ENCODE measurements around the gene PEDS1. TPM values are rescaled to one million over a fixed set of nuclear protein-coding genes. Genes with fewer than 3 reads are reported as not detected.

PEDS1 gene
- total and polyA plus RNA-seq, 4 donors = 21.9 to 43.4 (median 34.4) TPM

GRCh38 chr20:50186151-50186885 is 32.8 kb upstream of the PEDS1 start:
- peak; percentile 99 for TF ChIP-seq CTCF (IDR thresholded peaks at IDR 0.05; ENCODE audit: control extremely low read depth, extremely low read depth)
- H3K4me1 ChIP-seq (ENCODE audit: control insufficient read depth in 5 of 5, insufficient read depth in 5 of 5, low read length in 5 of 5) = peaks cover 0 to 4% (median 0%) of the 10 kb centered on the region in 5 donors
- no peaks in the 10 kb centered on the region for H3K27me3 ChIP-seq (ENCODE audit: control insufficient read depth in 3 of 3, insufficient read depth in 3 of 3, low read length in 2 of 3)
- H3K4me3 ChIP-seq = no peak overlapping the region
- H3K9me3 ChIP-seq (ENCODE audit: control insufficient read depth in 4 of 4, insufficient read depth in 3 of 4, low read length in 3 of 4) = no peaks in the 10 kb centered on the region
- H3K36me3 ChIP-seq (ENCODE audit: control insufficient read depth in 4 of 4, insufficient read depth in 4 of 4, low read length in 4 of 4) = peaks cover 0 to 2% (median 0%) of the 10 kb centered on the region in 4 donors
- no peak overlapping the region for H3K27ac ChIP-seq (ENCODE audit: low read depth in 1 of 2, low read length in 1 of 2)
- H3K9ac ChIP-seq (ENCODE audit: insufficient read depth in 1 of 2, low read length in 2 of 2) = no peak overlapping the region
- 20 to 21% methylated on average over 16 of the region's 16 CpGs for WGBS, 2 donors
- ATAC-seq (ENCODE audit: insufficient read depth, low FRiP score) (no peak), DNase-seq (peak; percentile 88 to 90 (median 88))

DNA sequence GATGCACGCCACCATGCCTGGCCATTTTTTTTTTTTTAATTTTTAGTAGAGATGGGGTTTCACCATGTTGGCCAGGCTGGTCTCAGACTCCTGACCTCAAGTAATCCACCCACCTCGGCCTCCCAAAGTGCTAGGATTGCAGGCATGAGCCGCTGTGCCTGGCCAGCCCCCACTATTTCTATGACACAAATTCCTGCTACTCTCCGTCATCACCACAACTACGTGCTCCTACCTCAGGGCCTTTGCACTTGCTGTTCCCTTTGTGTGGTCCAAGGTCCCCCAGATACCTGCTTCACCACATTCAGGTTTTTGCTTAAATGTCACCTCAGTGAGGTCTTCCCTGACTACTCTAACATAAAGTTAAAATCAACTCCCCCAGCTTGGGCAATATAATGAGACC is 31.9 kb upstream of the PEDS1 start:
- ATAC-seq (ENCODE audit: insufficient read depth, low FRiP score) (no peak), DNase-seq (no peak)
- peaks cover 0 to 4% (median 0%) of the 10 kb centered on the region in 5 donors for H3K4me1 ChIP-seq (ENCODE audit: control insufficient read depth in 5 of 5, insufficient read depth in 5 of 5, low read length in 5 of 5)
- H3K9ac ChIP-seq (ENCODE audit: insufficient read depth in 1 of 2, low read length in 2 of 2) = no peak overlapping the region
- H3K9me3 ChIP-seq (ENCODE audit: control insufficient read depth in 4 of 4, insufficient read depth in 3 of 4, low read length in 3 of 4) = no peaks in the 10 kb centered on the region
- TF ChIP-seq CTCF (IDR thresholded peaks at IDR 0.05; ENCODE audit: control extremely low read depth, extremely low read depth) = no peak
- H3K27ac ChIP-seq (ENCODE audit: low read depth in 1 of 2, low read length in 1 of 2) = no peak overlapping the region
- 92 to 95% methylated on average over 5 of the region's 5 CpGs for WGBS, 2 donors
- H3K4me3 ChIP-seq = no peak overlapping the region
- H3K27me3 ChIP-seq (ENCODE audit: control insufficient read depth in 3 of 3, insufficient read depth in 3 of 3, low read length in 2 of 3) = no peaks in the 10 kb centered on the region
- no peaks in the 10 kb centered on the region for H3K36me3 ChIP-seq (ENCODE audit: control insufficient read depth in 4 of 4, insufficient read depth in 4 of 4, low read length in 4 of 4)

DNA sequence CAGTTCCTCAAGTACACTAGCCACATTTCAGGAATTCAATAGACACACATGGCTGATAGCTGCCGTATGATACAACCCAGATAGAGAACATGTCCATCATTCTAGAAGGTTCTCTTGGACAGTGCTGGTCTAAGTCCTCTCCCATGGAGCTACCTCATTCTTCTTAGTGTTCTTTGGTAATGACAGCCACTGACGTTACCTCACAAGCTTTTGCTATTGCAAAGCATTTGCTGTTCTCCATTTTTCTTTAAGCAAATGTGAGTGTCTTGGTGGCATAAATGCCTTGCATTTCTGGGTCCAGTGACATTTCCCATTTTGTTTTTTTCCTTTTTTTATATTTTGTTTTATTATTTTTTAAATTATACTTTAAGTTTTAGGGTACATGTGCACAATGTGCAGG is 28.8 kb upstream of the PEDS1 start:
- WGBS, 2 donors = 52 to 78% methylated on average over 2 of the region's 2 CpGs
- Histone ChIP-seq H3K27me3 (ENCODE audit: control insufficient read depth in 3 of 3, insufficient read depth in 3 of 3, low read length in 2 of 3) (no peaks in the 10 kb centered on the region), H3K9me3 (ENCODE audit: control insufficient read depth in 4 of 4, insufficient read depth in 3 of 4, low read length in 3 of 4) (no peaks in the 10 kb centered on the region), H3K4me3 (no peak overlapping the region), H3K36me3 (ENCODE audit: control insufficient read depth in 4 of 4, insufficient read depth in 4 of 4, low read length in 4 of 4) (no peaks in the 10 kb centered on the region), H3K9ac (ENCODE audit: insufficient read depth in 1 of 2, low read length in 2 of 2) (peak overlapping the region in 1 of 2 donors; percentile 28), H3K27ac (ENCODE audit: low read depth in 1 of 2, low read length in 1 of 2) (no peak overlapping the region), H3K4me1 (ENCODE audit: control insufficient read depth in 5 of 5, insufficient read depth in 5 of 5, low read length in 5 of 5) (no peaks in the 10 kb centered on the region)
- DNase-seq = no peak
- no peak for TF ChIP-seq CTCF (IDR thresholded peaks at IDR 0.05; ENCODE audit: control extremely low read depth, extremely low read depth)
- ATAC-seq (ENCODE audit: insufficient read depth, low FRiP score) = no peak

All from lung (tissue), 12 donors.